ENCODE data around the gene TRAM2. TPM values are rescaled to one million over a fixed set of nuclear protein-coding genes. Genes with fewer than 3 reads are reported as not detected.
A peak's percentile ranks its signal among the peaks of the same experiment; 100 is the strongest.

TRAM2 gene
- total and polyA plus RNA-seq, 2 of the 13 experiments (the other 11 are each of a cell fraction or from before 2014, with no cell fraction given) = 49.1 to 72.5 TPM

DNA sequence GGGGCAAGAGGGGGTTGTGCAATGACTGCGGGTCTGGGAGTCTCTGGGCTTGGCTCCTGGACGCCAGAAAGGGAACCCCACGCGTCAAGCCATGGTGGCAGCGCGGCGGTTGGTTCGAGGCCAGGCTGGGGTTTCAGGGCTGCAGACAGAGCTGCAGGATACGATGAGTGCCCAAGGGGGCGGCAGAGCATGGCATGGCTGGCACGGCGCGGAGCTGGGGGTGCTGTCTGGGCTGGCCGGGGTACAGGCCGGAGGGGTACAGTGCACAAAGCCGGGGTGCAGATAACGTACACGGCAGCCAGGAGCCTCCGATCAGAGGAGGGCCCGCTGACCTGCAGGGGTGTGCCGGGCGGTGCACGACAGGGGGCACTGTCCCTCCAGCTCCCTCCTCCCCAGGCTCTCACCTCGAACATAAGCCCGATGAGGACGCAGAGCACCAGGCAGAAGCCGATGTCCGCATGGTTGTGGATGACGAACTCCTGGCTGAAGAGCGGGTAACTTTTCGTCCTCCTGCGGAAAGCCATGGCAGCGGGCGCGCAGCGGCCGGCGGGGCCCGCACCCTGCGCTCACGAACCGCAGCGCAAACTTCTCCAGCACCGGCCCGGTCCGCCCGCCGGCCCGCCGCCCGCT is 353 bp downstream of the TRAM2 start (continued):
- TF ChIP-seq HES4 (CRISPR knock-in tag; IDR thresholded peaks at IDR 0.05; ENCODE audit: borderline replicate concordance) (no peak), JDP2 (CRISPR knock-in tag; IDR thresholded peaks at IDR 0.05; ENCODE audit: borderline replicate concordance) (no peak), ZNF253 (CRISPR knock-in tag; IDR thresholded peaks at IDR 0.05; ENCODE audit: borderline replicate concordance) (no peak; the same call in 1 of the 2 replicates), REXO4 (CRISPR knock-in tag; IDR thresholded peaks at IDR 0.05; ENCODE audit: borderline replicate concordance) (no peak), SPEN (CRISPR knock-in tag; IDR thresholded peaks at IDR 0.05; ENCODE audit: low read depth) (no peak), MYC (CRISPR knock-in tag; IDR thresholded peaks at IDR 0.05; ENCODE audit: borderline replicate concordance) (peak; percentile 33; the same call in 1 of the 2 replicates), ATF6 (CRISPR knock-in tag; conservative IDR thresholded peaks at IDR 0.05) (0 out of 2 replicates have a peak, but pooled peaks have one; percentile 1), ARID5B (CRISPR knock-in tag; IDR thresholded peaks at IDR 0.05) (no peak; the same call in 1 of the 2 replicates), NFYB (CRISPR knock-in tag; IDR thresholded peaks at IDR 0.05) (no peak), ZSCAN31 (CRISPR knock-in tag; IDR thresholded peaks at IDR 0.05; ENCODE audit: low read depth) (peak; percentile 83), ZFP36L1 (CRISPR knock-in tag; IDR thresholded peaks at IDR 0.05) (no peak), TMF1 (CRISPR knock-in tag; IDR thresholded peaks at IDR 0.05; ENCODE audit: low read depth) (no peak), ZBTB8A (CRISPR knock-in tag; IDR thresholded peaks at IDR 0.05; ENCODE audit: borderline replicate concordance, low read depth) (no peak), PCBP2 (optimal IDR thresholded peaks at IDR 0.05; ENCODE audit: low read depth, low read length, poor library complexity, severe bottlenecking) (no peak), DR1 (CRISPR knock-in tag; IDR thresholded peaks at IDR 0.05) (no peak), ZNF678 (CRISPR knock-in tag; IDR thresholded peaks at IDR 0.05) (peak; percentile 89; the same call in 1 of the 2 replicates), ZNF574 (CRISPR knock-in tag; IDR thresholded peaks at IDR 0.05) (peak; percentile 90)
- TF ChIP-seq, protein P1, sequence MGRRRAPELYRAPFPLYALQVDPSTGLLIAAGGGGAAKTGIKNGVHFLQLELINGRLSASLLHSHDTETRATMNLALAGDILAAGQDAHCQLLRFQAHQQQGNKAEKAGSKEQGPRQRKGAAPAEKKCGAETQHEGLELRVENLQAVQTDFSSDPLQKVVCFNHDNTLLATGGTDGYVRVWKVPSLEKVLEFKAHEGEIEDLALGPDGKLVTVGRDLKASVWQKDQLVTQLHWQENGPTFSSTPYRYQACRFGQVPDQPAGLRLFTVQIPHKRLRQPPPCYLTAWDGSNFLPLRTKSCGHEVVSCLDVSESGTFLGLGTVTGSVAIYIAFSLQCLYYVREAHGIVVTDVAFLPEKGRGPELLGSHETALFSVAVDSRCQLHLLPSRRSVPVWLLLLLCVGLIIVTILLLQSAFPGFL (CRISPR knock-in tag; IDR thresholded peaks at IDR 0.05) = no peak

Measured in HepG2 (cell line).